ENCODE measurements around the gene BTG1.
A peak's percentile ranks its signal among the peaks of the same experiment; 100 is the strongest.

BTG1 gene

GRCh38 chr12:92145731-92146496 lies at the start of gene BTG1:
Gene BTG1, minus strand, starts transcription at chr12:92145846. Its CDS starts 311 bp downstream, at chr12:92145535.
- peak; percentile 100 for DNase-seq

- no peak for DNase-seq
These were observed 48.9 kb upstream of the BTG1 start for GRCh38 chr12:92194561-92194960.

GRCh38 chr12:92193846-92194245 lies 48.2 kb upstream of the BTG1 start:
- DNase-seq, result no peak

- DNase-seq, result no peak
These were observed 47.4 kb upstream of the BTG1 start for GRCh38 chr12:92193063-92193462.

- DNase-seq, result no peak
These were observed 46.7 kb upstream of the BTG1 start for GRCh38 chr12:92192360-92192759.

GRCh38 chr12:92191061-92191460 lies 45.4 kb upstream of the BTG1 start:
- no peak for DNase-seq

GRCh38 chr12:92188517-92189188 lies 43.0 kb upstream of the BTG1 start:
- DNase-seq, result no peak

- DNase-seq, result peak in 1 of 2 donors; percentile 33
These were observed 40.4 kb upstream of the BTG1 start for GRCh38 chr12:92186038-92186470.

- DNase-seq, result peak in 1 of 2 donors; percentile 57
These were observed 39.4 kb upstream of the BTG1 start for GRCh38 chr12:92185052-92185451.

- no peak for DNase-seq
These were observed 37.9 kb upstream of the BTG1 start for GRCh38 chr12:92183575-92183974.

- no peak for DNase-seq
These were observed 32.7 kb upstream of the BTG1 start for GRCh38 chr12:92178340-92178739.

- no peak for DNase-seq
These were observed 31.0 kb upstream of the BTG1 start for GRCh38 chr12:92176646-92177045.

GRCh38 chr12:92175961-92176360 lies 30.3 kb upstream of the BTG1 start:
- DNase-seq, result no peak

- no peak for DNase-seq
These were observed 24.4 kb upstream of the BTG1 start for GRCh38 chr12:92170050-92170449.

GRCh38 chr12:92167075-92167474 lies 21.4 kb upstream of the BTG1 start:
- no peak for DNase-seq

- no peak for DNase-seq
These were observed 19.1 kb upstream of the BTG1 start for GRCh38 chr12:92164712-92165111.

- DNase-seq, result no peak
These were observed 16.4 kb upstream of the BTG1 start for GRCh38 chr12:92162079-92162478.

- DNase-seq, result peak in 1 of 2 donors; percentile 3
These were observed 13.3 kb upstream of the BTG1 start for GRCh38 chr12:92158796-92159439.

- no peak for DNase-seq
These were observed 11.2 kb upstream of the BTG1 start for GRCh38 chr12:92156704-92157395.

- no peak for DNase-seq
These were observed 10.5 kb upstream of the BTG1 start for GRCh38 chr12:92156139-92156538.

- DNase-seq, result no peak
These were observed 10.1 kb upstream of the BTG1 start for GRCh38 chr12:92155733-92156132.

- DNase-seq, result no peak
These were observed 6.3 kb upstream of the BTG1 start for GRCh38 chr12:92151916-92152315.

- DNase-seq, result no peak
These were observed 3.9 kb upstream of the BTG1 start for GRCh38 chr12:92149563-92149962.

Measured in CD4-positive, alpha-beta T cell treated with Interleukin-1 beta for 1 hour (primary cell).